Measurements from ENCODE around the gene CBFA2T2.
"Not testable (repeated sequence)": the region's sequence is repeated elsewhere in the genome, so short reads cannot be mapped to it uniquely, and the experiment has no call there.

The CBFA2T2 gene

DNA sequence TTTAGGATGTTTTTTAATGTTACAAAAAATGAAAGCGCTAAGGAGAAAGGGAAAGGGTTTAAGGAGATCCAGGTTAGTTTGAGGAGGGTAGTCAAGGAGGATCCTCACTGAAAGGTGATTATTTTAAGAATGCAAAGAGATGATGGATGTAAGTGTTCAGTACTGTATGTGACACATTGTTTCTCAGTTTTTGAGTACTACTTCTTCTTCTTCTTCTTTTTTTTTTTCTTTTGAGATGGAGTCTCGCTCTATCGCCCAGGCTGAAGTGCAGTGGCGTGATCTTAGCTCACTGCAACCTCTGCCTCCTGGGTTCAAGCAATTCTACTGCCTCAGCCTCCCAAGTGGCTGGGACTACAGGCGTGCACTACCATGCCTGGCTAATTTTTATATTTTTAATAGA, 83.4 kb downstream of the CBFA2T2 start:
- DNase-seq (ENCODE audit: low read depth in 2 of 2): not testable (repeated sequence)

DNA sequence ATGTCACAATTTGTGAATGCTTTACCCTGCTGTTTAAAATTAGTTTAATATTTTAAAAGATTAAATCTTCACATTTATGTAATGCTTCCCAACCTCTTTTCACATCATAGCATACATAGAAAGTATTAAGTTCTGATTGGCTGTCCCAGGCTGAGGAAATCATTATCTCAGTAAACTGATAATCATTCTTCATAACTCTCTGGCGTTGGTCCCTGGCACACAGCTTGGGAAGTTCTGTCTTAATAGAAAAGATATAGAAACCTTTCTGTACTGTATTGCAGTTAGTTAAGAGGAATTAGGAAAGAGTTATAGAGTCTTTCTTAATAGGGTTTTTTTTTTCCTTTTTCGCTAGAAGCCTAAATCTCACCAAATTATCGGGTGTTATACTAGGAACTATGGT, 85.4 kb downstream of the CBFA2T2 start:
- DNase-seq (ENCODE audit: low read depth in 2 of 2): no peak

DNA sequence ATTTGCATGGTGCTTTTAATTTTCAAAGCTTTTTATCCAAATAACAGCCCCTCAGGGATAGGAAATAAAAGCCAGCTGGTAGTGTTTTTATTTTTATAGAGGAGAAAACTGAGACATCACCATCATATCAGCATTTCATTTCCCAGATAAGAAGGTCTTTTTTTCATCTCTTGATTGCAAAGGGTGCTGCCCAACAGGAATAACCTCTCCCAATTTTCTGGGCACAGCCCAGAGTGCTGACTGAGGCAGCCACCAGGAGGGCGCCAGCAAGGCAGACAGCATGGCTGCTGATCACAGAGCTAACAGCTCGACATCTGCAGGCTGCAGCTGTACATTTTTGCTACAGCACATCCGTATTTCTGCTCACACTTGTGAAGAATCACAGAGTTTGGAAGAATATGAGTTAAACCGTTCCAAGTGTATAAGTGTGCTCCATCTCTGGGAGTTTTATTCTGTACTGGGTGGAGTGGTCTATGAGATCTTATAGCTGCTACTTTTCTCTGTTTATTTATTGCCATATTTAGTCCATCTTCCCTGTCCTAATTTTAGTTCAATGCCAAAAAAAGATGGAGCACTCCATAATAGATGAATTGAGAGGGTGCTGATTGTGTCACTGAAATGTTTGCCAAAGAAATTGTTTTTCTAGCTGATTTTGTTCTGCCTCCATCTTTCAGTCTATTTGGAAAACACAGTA, 86.7 kb downstream of the CBFA2T2 start:
- no peak for DNase-seq (ENCODE audit: low read depth in 2 of 2)

DNA sequence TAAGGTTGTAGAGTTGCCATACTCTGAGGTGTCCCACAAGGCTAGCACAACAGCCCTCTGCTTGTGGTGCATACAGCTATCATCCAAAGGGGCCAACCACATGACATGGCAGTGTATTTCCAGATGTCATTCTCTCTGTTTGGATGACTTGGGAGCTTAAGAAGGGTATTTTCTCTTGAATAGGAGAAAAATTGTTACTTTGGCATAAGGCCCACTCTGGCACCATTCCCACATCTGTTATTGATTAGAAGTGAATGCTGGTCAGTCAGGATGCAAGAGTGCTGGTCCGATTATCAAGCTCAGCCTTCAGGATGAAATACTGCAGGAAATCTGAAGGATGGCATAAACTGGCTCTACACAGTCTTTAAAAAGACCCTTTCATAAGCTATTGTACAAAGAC, 88.6 kb downstream of the CBFA2T2 start:
- no peak for DNase-seq (ENCODE audit: low read depth in 2 of 2)

DNA sequence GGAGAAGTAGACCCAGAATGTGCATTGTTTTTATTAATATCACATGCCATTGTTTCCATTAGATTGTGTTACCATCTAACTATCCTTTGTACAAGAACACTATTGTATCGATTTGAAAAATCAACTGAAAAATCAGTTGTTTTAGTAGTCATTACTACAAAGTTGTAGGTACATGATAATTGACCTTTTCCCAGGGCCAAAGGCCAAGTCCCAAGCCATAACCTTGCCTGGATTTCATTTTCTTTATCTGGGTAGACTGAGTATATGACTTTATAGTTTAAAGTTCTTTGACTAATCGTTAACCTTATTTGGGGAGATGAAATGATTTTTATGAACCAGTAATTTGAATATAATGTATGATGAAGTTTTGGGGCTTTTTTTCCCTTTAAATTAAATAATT, 93.2 kb downstream of the CBFA2T2 start:
- no peak for DNase-seq (ENCODE audit: low read depth in 2 of 2)

DNA sequence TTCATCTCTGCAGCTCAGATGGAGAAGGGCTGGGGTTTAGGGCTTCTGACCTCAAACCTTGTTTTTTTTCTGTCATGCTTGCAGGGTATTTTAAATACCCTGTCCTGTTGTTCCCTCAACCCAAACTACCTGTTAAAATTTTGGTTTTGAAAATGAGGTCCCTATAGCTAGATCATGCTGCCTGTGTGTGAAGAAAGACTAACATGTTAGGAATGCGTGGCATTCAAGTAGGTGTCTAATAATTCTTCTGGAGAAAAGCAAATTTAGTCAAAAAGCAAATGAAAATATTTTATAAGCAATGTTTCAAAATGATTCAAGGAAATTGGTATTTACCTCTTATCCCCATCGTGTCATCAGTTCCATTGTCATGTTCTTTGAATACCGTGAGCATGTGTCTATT, 95.1 kb downstream of the CBFA2T2 start:
- no peak for DNase-seq (ENCODE audit: low read depth in 2 of 2)

DNA sequence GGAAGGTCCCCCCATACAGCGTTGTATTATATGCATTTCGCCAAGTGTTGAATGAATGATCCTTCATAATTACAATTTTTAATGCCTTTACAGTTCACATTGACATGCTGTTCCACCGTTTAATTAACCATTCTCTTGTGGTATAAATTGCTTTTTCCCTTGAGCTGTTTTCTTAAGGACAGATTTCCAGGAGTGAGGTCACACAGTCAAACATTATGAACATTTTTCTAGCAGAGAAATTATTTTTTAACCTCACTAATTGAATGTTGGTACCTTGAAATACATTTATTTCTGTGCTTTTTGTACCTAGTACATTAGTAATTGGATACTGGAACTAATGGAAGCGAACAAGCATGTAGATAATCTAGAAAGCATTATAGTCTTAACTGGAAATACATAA, 95.5 kb downstream of the CBFA2T2 start:
- DNase-seq (ENCODE audit: low read depth in 2 of 2): no peak

DNA sequence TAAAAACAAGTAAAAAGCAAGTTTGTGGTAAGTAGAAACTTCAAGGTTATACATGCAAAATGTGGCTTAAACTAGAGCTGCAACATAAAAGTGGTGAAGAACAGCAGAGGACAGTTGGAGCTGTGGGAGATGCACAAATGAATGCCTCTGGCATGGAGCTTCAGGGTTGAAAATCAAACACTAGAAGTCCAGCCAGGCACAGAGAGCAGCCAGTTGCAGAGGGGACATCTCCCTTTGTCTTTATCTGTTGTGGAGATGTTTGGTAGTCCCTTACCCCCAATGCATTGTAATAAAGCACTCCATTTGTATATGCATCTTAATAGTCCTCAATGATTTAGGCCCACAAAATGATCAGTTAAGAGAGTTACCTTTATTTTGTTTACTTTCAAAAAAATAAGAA, 99.2 kb downstream of the CBFA2T2 start:
- no peak for DNase-seq (ENCODE audit: low read depth in 2 of 2)

DNA sequence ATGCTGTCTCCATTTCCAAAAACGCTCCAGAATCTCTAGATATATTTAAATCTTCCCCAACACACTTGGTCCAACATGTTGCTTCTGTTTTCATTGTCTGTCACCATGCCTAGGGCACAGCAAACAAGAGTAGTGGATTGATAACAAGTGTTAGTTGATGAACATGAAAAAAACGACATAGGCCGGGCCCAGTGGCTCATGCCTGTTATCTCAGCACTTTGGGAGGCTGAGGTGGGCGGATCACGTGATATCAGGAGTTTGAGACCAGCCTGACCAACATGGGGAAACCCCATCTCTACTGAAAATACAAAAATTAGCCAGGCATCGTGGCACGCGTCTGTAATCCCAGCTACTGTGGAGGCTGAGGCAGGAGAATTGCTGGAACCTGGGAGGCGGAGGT, 102.0 kb downstream of the CBFA2T2 start:
- DNase-seq (ENCODE audit: low read depth in 2 of 2): peak; percentile 57 to 79

DNA sequence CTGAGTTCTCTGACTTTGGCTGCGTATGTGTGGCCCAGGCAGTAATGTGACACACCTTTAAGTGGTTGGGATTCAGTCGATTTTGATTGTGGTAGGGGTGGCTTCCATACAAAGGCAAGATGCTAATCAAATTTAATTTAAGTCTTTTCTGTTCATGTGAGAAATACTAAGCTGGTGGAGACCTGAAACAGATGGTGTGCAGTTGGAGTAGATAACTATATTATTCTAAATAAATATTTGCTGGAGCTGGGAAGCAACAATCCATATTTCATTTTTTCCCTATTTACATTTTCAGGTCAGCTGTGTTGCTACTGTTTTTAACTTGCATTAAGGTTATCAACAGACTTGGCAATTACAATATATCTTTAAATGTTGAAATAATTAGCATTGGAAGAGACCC, 104.8 kb downstream of the CBFA2T2 start:
- DNase-seq (ENCODE audit: low read depth in 2 of 2): no peak

DNA sequence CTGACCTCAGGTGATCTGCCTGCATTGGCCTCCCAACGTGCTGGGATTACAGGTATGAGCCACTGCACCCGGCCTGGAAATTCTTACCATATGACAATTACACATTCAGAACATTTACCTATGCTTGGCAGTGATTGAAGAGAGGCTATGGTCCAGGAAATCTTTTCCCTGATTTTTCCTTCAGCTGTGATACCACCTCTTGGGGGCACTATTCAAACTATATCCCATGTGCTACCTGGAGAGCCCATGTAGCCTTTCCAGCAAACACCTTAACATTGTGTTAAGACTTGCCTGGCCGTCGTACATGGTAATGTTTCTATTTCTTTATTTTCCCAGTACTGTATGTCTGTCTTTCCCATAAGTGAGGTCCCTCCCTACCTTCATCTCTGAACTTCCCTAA, 110.5 kb downstream of the CBFA2T2 start:
- DNase-seq (ENCODE audit: low read depth in 2 of 2): no peak

DNA sequence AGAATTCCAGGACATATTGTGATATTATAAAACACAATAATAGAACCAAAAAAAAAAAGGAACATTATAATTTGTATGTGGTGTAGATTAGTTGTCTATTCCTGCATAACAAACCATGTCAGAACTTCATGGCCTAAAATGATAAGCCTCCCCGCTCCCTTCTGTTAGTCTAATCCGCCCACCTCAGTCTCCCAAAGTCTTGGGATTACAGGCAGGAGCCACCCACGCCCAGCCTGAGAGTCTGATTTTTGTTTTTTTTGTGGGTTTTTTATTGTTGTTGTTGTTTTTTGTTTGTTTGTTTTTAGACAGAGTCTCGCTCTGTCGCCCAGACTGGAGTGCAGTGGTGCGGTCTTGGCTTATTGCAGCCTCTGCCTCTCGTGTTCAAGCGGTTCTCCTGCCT, 111.1 kb downstream of the CBFA2T2 start:
- no peak for DNase-seq (ENCODE audit: low read depth in 2 of 2)

DNA sequence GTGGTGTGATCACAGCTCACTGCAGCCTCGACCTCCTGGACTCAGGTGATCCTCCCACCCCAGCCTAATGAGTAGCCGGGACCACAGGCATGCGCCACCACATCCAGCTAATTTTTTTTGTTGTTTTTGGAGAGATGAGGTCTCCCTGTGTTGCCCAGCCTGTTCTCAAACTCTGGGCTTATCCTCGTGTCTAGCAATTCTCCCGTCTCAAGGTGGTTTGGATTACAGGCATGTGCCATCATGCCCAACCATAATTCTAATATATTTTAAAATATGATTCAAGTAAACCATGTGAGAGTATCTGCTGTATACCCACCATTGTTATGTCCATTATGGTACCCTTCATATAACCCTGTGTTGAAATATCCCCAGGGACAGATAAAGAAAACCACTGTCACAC, 112.0 kb downstream of the CBFA2T2 start:
- no peak for DNase-seq (ENCODE audit: low read depth in 2 of 2)

DNA sequence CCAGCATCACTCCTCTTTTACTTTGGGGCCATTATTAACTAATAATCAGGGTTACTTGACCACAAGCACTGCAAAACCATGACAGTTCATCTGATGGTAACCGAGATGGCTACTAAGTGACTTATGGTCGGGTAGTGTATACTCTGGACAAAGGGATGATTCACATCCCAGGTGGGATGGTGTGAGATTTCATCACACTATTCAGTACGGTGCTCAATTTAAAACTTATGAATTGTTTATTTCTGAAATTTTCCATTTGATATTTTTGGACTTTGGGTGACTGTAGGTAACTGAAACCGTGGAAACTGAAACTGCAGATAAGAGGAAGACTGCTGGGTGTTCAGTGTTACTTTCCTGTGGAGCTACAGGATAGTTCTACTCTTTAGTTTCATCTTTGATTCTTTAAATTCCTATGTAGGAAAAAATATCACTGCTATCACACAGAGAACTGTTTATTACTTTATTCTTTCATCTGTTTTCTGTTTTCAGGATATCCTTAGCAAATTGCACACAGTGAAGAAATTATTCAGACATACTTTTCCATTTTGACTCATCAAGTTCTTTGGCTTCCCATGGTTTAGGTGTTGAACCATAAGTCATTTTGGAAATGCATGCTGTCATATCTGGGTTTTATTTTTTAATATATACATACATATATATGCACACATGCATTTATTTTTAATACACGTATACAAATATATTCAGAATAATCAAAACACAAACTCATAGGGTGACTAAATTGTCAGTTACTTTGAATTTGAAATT, 113.1 kb downstream of the CBFA2T2 start:
- DNase-seq (ENCODE audit: low read depth in 2 of 2): no peak

DNA sequence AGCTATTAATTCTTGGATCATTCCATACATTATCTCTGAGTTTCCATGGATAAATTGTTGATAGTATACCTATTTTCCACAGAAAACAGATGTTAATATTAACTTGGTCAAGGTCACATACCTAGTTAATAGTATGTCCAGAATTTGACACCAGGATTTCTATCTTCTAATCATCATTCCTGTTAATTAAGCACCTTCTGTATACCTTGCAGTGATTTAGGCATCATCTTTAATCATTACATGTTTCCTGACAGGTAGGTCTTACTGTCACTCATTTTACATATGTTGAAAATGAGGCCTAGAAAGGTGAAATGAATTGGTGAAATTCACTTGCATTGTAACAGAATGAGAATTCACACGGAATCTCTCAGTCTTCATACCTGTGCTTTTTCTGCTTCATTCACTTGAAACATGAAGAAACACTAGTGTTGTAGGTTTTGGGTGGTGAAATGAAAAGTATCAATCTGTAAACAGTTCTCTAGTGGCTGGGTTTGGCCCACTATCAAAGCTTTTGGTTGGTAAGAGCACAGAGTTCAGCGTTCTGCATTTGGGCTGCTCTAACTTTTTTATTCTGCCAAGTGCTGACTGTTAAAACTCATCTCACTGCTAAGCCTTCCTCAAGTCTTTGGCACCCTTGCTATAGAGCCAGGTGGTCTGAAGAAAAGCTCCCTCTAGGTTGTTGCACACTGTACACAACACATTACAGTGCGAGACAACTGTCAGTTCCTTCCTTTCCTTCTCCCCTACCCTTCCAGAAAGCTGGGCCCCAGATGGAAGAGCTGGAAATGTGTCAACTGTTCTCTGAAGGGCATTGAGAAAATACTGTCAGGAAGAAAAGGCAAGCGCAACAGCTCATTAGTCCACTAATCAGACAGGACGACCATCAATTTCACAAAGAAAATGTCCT, 114.4 kb downstream of the CBFA2T2 start:
- DNase-seq (ENCODE audit: low read depth in 2 of 2): no peak

DNA sequence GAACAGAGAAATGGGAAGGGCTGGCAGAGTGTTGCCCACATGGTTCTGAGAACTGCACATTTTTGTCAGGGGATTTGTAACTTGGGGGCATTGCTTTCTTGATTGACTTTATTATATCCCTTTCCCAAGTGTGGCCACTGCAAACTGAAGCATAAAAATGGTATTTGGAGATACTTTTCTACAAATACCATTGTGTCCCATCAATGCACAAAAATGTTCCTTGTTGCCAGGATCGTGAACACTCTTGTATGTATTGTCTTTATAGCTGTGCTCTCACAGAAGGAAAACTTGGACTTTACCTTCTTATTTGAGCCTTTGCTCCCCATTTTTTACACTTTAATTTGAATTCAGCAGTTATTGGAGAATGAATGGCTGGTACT, 115.1 kb downstream of the CBFA2T2 start:
- DNase-seq (ENCODE audit: low read depth in 2 of 2): no peak

DNA sequence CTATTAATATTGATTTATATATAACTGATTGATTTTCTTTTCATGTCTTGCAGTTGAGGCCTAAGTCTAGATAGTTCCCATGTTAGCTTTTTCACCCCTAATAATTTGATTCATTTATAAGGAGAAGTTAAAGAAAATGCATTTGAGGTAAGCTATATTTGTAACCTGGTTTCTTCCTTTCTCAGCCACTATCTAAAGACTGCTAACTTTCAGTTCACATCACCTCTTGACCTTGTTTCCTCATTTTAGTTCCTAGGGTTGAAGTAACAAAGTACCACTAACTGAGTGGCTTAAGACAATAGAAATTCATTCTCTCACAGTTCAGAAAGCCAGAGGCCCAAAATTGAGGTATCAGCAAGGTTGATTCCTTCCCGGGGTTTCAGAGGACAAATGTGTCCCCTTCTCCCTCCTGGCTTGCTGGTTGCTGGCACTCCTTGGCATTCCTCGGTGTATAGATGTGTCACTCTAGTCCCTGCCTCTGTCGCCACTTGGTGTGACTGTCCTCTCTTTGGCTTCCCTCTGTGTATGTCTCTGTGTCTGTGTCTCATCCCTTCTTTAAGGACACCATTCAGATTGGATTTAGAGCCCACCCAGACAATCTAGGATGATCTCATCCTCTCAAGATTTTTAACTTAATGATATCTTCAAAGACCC, 116.3 kb downstream of the CBFA2T2 start:
- no peak for DNase-seq (ENCODE audit: low read depth in 2 of 2)

DNA sequence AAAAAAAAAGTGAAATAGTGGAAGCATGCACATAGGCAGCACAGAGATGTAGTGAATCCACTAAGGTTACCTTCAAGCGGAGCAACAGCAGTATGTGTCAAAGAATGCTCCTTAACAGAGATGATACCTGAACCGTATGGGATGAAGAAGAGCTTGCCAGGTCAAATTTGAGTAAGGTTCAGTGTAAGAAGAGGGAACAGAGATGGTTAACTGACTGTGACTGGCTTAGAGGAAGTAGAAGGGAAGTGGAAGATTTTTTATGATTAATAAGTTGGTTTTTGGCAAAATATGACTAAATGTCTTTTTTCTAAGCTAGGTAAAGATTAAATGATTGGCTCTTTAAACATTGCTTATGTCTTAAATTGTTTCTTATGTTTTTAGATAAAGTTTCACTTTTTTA, 119.6 kb downstream of the CBFA2T2 start:
- DNase-seq (ENCODE audit: low read depth in 2 of 2): no peak

DNA sequence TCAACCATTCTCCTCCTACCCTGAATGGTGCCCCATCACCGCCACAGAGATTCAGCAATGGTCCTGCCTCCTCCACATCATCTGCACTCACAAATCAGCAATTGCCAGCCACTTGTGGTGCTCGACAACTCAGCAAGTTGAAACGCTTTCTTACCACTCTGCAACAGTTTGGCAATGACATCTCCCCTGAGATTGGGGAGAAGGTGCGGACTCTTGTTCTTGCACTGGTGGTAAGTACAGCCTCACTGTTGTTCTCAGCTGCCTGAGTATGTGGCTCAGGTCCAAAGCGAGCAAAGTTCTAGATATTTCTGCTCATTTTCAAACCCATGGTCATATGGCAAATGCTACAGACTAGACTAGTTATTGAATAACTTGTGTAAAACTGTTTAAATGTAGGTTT, 121.2 kb downstream of the CBFA2T2 start:
- DNase-seq (ENCODE audit: low read depth in 2 of 2): no peak

DNA sequence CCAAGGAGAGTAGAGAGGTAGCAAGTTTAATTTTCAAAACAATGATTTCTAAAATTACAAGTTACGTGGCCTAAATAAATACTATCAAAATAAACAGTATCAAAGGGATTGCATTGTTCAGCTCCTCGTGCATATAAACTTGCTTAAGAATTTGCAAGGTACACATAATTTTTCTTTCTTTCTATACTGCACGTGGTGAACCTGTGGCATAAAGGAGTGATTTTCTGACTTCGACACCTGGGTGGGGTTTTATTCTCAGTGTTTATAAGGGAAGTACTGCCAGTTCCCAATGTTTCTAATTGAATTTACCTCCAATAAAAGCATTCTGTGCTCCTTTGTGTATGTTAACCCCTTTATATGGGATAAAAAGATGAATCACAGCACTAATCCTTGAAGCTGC, 122.1 kb downstream of the CBFA2T2 start:
- DNase-seq (ENCODE audit: low read depth in 2 of 2): no peak

DNA sequence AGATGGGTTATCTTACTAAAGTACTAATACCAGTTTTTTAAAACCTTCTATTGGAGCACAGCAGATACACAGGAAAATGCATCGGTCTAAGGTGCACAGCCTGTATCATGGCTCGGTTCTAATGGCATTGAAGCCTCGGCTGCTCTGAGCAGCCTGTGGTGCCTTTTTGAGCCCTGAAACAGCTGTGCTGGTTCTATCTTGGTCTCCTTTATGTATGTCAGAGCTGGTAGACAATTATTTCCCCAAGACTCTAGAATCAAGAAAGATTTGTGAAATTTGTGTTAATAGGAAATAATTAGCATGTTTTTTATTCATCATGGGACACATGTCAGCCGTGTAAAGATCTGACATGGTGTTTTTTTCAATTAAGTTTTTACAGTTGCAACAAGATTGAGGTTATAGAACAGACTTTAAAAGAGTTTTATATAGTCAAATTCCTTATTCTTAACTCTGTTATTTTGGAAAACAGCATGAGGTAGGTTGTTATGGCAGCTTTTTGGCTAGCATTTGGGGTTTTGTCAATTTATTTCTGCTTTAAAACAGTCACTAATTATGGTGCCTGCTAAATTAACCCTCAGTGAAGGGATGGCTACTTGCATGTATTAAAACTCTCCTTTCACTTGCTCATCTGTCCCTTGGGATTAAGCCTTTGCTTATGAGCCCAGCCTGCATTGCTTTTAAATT, 132.0 kb downstream of the CBFA2T2 start:
- DNase-seq (ENCODE audit: low read depth in 2 of 2): no peak
